ENCODE data around the gene P4HB. TPM values are rescaled to one million over a fixed set of nuclear protein-coding genes. Genes with fewer than 3 reads are reported as not detected.

P4HB gene
- 248 TPM for total RNA-seq

GRCh38 chr17:81859906-81860755, at the start of gene P4HB:
P4HB (minus strand) TSS chr17:81860535; CDS start chr17:81860471, 64 bp downstream.
- DNase-seq (ENCODE audit: low spot score) (no peak), ATAC-seq (no peak)
- intact Hi-C loops (cut with DNase I), result no loop called here

GRCh38 chr17:81909231-81909630, 48.9 kb upstream of the P4HB start:
- ATAC-seq (no peak), DNase-seq (ENCODE audit: low spot score) (no peak)
- intact Hi-C loops (cut with DNase I), result no loop called here

GRCh38 chr17:81908793-81909192, 48.5 kb upstream of the P4HB start:
- DNase-seq (ENCODE audit: low spot score), result no peak
- no peak for ATAC-seq
- intact Hi-C loops (cut with DNase I), result no loop called here

- ATAC-seq (no peak), DNase-seq (ENCODE audit: low spot score) (no peak)
- intact Hi-C loops (cut with DNase I), result no loop called here
Measured at GRCh38 chr17:81907219-81908145, 47.1 kb upstream of the P4HB start.

GRCh38 chr17:81906476-81907218, 46.3 kb upstream of the P4HB start:
- intact Hi-C loops (cut with DNase I), result no loop called here
- DNase-seq (ENCODE audit: low spot score), result no peak
- no peak for ATAC-seq

GRCh38 chr17:81905993-81906392, 45.7 kb upstream of the P4HB start:
- DNase-seq (ENCODE audit: low spot score) (no peak), ATAC-seq (no peak)
- intact Hi-C loops (cut with DNase I), result no loop called here

GRCh38 chr17:81905424-81905875, 45.1 kb upstream of the P4HB start:
- intact Hi-C loops (cut with DNase I), result no loop called here
- DNase-seq (ENCODE audit: low spot score) (no peak), ATAC-seq (no peak)

- no peak for DNase-seq (ENCODE audit: low spot score)
- no peak for ATAC-seq
Measured at GRCh38 chr17:81904600-81905423, 44.5 kb upstream of the P4HB start.

GRCh38 chr17:81903896-81904599, 43.7 kb upstream of the P4HB start:
- no peak for ATAC-seq
- intact Hi-C loops (cut with DNase I), result no loop called here
- DNase-seq (ENCODE audit: low spot score), result no peak

More at GRCh38 chr17:81904600-81905423, 44.5 kb upstream of the P4HB start:
- intact Hi-C loops (cut with DNase I), result no loop called here

GRCh38 chr17:81903415-81903831, 43.1 kb upstream of the P4HB start:
- DNase-seq (ENCODE audit: low spot score) (no peak), ATAC-seq (peak; percentile 2)
- intact Hi-C loops (cut with DNase I), result no loop called here

GRCh38 chr17:81902653-81903414, 42.5 kb upstream of the P4HB start:
- ATAC-seq (peak; percentile 2), DNase-seq (ENCODE audit: low spot score) (no peak)
- intact Hi-C loops (cut with DNase I), result no loop called here

GRCh38 chr17:81902023-81902652, 41.8 kb upstream of the P4HB start, which contains the start of gene NPB:
NPB (plus strand) TSS chr17:81902238; CDS start chr17:81902278, 40 bp downstream.
- intact Hi-C loops (cut with DNase I), result no loop called here
- DNase-seq (ENCODE audit: low spot score) (no peak), ATAC-seq (peak; percentile 14)

GRCh38 chr17:81901167-81902022, 41.1 kb upstream of the P4HB start:
- DNase-seq (ENCODE audit: low spot score) (no peak), ATAC-seq (no peak)
- intact Hi-C loops (cut with DNase I), result no loop called here

GRCh38 chr17:81900181-81900820, 40.0 kb upstream of the P4HB start:
- DNase-seq (ENCODE audit: low spot score) (no peak), ATAC-seq (no peak)
- intact Hi-C loops (cut with DNase I), result no loop called here

GRCh38 chr17:81899514-81900166, 39.3 kb upstream of the P4HB start:
- no peak for DNase-seq (ENCODE audit: low spot score)
- no peak for ATAC-seq
- intact Hi-C loops (cut with DNase I), result no loop called here
